ENCODE data around the gene CCDC50.

CCDC50 gene

GRCh38 chr3:191328962-191329653 is at the start of gene CCDC50:
Gene CCDC50, plus strand, starts transcription at chr3:191329394. Its CDS starts 281 bp downstream, at chr3:191329675.
- Histone ChIP-seq H3K4me1 (ENCODE audit: insufficient read depth, low read length) (peaks cover 25% of the 10 kb centered on the region), H3K27me3 (ENCODE audit: control insufficient read depth in 1 of 2, insufficient read depth in 2 of 2, low read length in 2 of 2) (no peaks in the 10 kb centered on the region), H3K9ac (ENCODE audit: low read length) (peak within 1 kb of the TSS; percentile 89), H3K9me3 (ENCODE audit: low read length) (no peaks in the 10 kb centered on the region), H3K36me3 (ENCODE audit: insufficient read depth, low read length) (no peaks in the 10 kb centered on the region), H3K27ac (ENCODE audit: low read depth, low read length) (peak within 1 kb of the TSS; percentile 87), H3K4me3 (ENCODE audit: low read depth in 1 of 2, low read length in 2 of 2) (peak within 1 kb of the TSS; percentile 84 to 89)

GRCh38 chr3:191280111-191280510 is 49.1 kb upstream of the CCDC50 start:
- H3K27ac ChIP-seq (ENCODE audit: low read depth, low read length): no peak overlapping the region
- no peaks in the 10 kb centered on the region for H3K9me3 ChIP-seq (ENCODE audit: low read length)
- H3K9ac ChIP-seq (ENCODE audit: low read length): no peak overlapping the region
- no peaks in the 10 kb centered on the region for H3K27me3 ChIP-seq (ENCODE audit: control insufficient read depth in 1 of 2, insufficient read depth in 2 of 2, low read length in 2 of 2)
- H3K36me3 ChIP-seq (ENCODE audit: insufficient read depth, low read length): no peaks in the 10 kb centered on the region
- H3K4me1 ChIP-seq (ENCODE audit: insufficient read depth, low read length): no peaks in the 10 kb centered on the region
- H3K4me3 ChIP-seq (ENCODE audit: low read depth in 1 of 2, low read length in 2 of 2): no peak overlapping the region

- no peaks in the 10 kb centered on the region for H3K36me3 ChIP-seq (ENCODE audit: insufficient read depth, low read length)
- H3K9me3 ChIP-seq (ENCODE audit: low read length): no peaks in the 10 kb centered on the region
- H3K9ac ChIP-seq (ENCODE audit: low read length): no peak overlapping the region
- H3K27ac ChIP-seq (ENCODE audit: low read depth, low read length): no peak overlapping the region
- no peak overlapping the region for H3K4me3 ChIP-seq (ENCODE audit: low read depth in 1 of 2, low read length in 2 of 2)
- no peaks in the 10 kb centered on the region for H3K4me1 ChIP-seq (ENCODE audit: insufficient read depth, low read length)
- H3K27me3 ChIP-seq (ENCODE audit: control insufficient read depth in 1 of 2, insufficient read depth in 2 of 2, low read length in 2 of 2): no peaks in the 10 kb centered on the region
Observed at GRCh38 chr3:191280882-191281281, 48.3 kb upstream of the CCDC50 start.

GRCh38 chr3:191282251-191283185 is 46.7 kb upstream of the CCDC50 start:
- Histone ChIP-seq H3K4me1 (ENCODE audit: insufficient read depth, low read length) (no peaks in the 10 kb centered on the region), H3K27ac (ENCODE audit: low read depth, low read length) (no peak overlapping the region), H3K27me3 (ENCODE audit: control insufficient read depth in 1 of 2, insufficient read depth in 2 of 2, low read length in 2 of 2) (no peaks in the 10 kb centered on the region), H3K9ac (ENCODE audit: low read length) (no peak overlapping the region), H3K36me3 (ENCODE audit: insufficient read depth, low read length) (no peaks in the 10 kb centered on the region), H3K9me3 (ENCODE audit: low read length) (no peaks in the 10 kb centered on the region), H3K4me3 (ENCODE audit: low read depth in 1 of 2, low read length in 2 of 2) (no peak overlapping the region)

- no peaks in the 10 kb centered on the region for H3K36me3 ChIP-seq (ENCODE audit: insufficient read depth, low read length)
- H3K27ac ChIP-seq (ENCODE audit: low read depth, low read length): no peak overlapping the region
- H3K4me1 ChIP-seq (ENCODE audit: insufficient read depth, low read length): no peaks in the 10 kb centered on the region
- H3K9ac ChIP-seq (ENCODE audit: low read length): no peak overlapping the region
- no peak overlapping the region for H3K4me3 ChIP-seq (ENCODE audit: low read depth in 1 of 2, low read length in 2 of 2)
- no peaks in the 10 kb centered on the region for H3K27me3 ChIP-seq (ENCODE audit: control insufficient read depth in 1 of 2, insufficient read depth in 2 of 2, low read length in 2 of 2)
- no peaks in the 10 kb centered on the region for H3K9me3 ChIP-seq (ENCODE audit: low read length)
Observed at GRCh38 chr3:191283400-191283799, 45.8 kb upstream of the CCDC50 start.

GRCh38 chr3:191290311-191291025 is 38.7 kb upstream of the CCDC50 start:
- H3K4me3 ChIP-seq (ENCODE audit: low read depth in 1 of 2, low read length in 2 of 2): no peak overlapping the region
- H3K27me3 ChIP-seq (ENCODE audit: control insufficient read depth in 1 of 2, insufficient read depth in 2 of 2, low read length in 2 of 2): no peaks in the 10 kb centered on the region
- H3K4me1 ChIP-seq (ENCODE audit: insufficient read depth, low read length): no peaks in the 10 kb centered on the region
- H3K36me3 ChIP-seq (ENCODE audit: insufficient read depth, low read length): no peaks in the 10 kb centered on the region
- no peak overlapping the region for H3K9ac ChIP-seq (ENCODE audit: low read length)
- no peaks in the 10 kb centered on the region for H3K9me3 ChIP-seq (ENCODE audit: low read length)
- no peak overlapping the region for H3K27ac ChIP-seq (ENCODE audit: low read depth, low read length)

GRCh38 chr3:191292243-191293015 is 36.8 kb upstream of the CCDC50 start:
- H3K36me3 ChIP-seq (ENCODE audit: insufficient read depth, low read length): no peaks in the 10 kb centered on the region
- H3K4me1 ChIP-seq (ENCODE audit: insufficient read depth, low read length): no peaks in the 10 kb centered on the region
- H3K4me3 ChIP-seq (ENCODE audit: low read depth in 1 of 2, low read length in 2 of 2): no peak overlapping the region
- no peaks in the 10 kb centered on the region for H3K27me3 ChIP-seq (ENCODE audit: control insufficient read depth in 1 of 2, insufficient read depth in 2 of 2, low read length in 2 of 2)
- H3K27ac ChIP-seq (ENCODE audit: low read depth, low read length): no peak overlapping the region
- no peaks in the 10 kb centered on the region for H3K9me3 ChIP-seq (ENCODE audit: low read length)
- no peak overlapping the region for H3K9ac ChIP-seq (ENCODE audit: low read length)

- Histone ChIP-seq H3K27ac (ENCODE audit: low read depth, low read length) (no peak overlapping the region), H3K4me3 (ENCODE audit: low read depth in 1 of 2, low read length in 2 of 2) (no peak overlapping the region), H3K27me3 (ENCODE audit: control insufficient read depth in 1 of 2, insufficient read depth in 2 of 2, low read length in 2 of 2) (no peaks in the 10 kb centered on the region), H3K4me1 (ENCODE audit: insufficient read depth, low read length) (no peaks in the 10 kb centered on the region), H3K9ac (ENCODE audit: low read length) (no peak overlapping the region), H3K9me3 (ENCODE audit: low read length) (no peaks in the 10 kb centered on the region), H3K36me3 (ENCODE audit: insufficient read depth, low read length) (no peaks in the 10 kb centered on the region)
Observed at GRCh38 chr3:191294291-191294690, 34.9 kb upstream of the CCDC50 start.

- Histone ChIP-seq H3K4me3 (ENCODE audit: low read depth in 1 of 2, low read length in 2 of 2) (no peak overlapping the region), H3K27me3 (ENCODE audit: control insufficient read depth in 1 of 2, insufficient read depth in 2 of 2, low read length in 2 of 2) (no peaks in the 10 kb centered on the region), H3K27ac (ENCODE audit: low read depth, low read length) (no peak overlapping the region), H3K36me3 (ENCODE audit: insufficient read depth, low read length) (no peaks in the 10 kb centered on the region), H3K9me3 (ENCODE audit: low read length) (no peaks in the 10 kb centered on the region), H3K4me1 (ENCODE audit: insufficient read depth, low read length) (no peaks in the 10 kb centered on the region), H3K9ac (ENCODE audit: low read length) (no peak overlapping the region)
Observed at GRCh38 chr3:191296041-191296541, 33.1 kb upstream of the CCDC50 start.

GRCh38 chr3:191298846-191299245 is 30.3 kb upstream of the CCDC50 start:
- no peaks in the 10 kb centered on the region for H3K36me3 ChIP-seq (ENCODE audit: insufficient read depth, low read length)

More at GRCh38 chr3:191298846-191299245, 30.3 kb upstream of the CCDC50 start:
- Histone ChIP-seq H3K4me1 (ENCODE audit: insufficient read depth, low read length) (no peaks in the 10 kb centered on the region), H3K27me3 (ENCODE audit: control insufficient read depth in 1 of 2, insufficient read depth in 2 of 2, low read length in 2 of 2) (no peaks in the 10 kb centered on the region), H3K9me3 (ENCODE audit: low read length) (no peaks in the 10 kb centered on the region), H3K27ac (ENCODE audit: low read depth, low read length) (no peak overlapping the region), H3K9ac (ENCODE audit: low read length) (no peak overlapping the region), H3K4me3 (ENCODE audit: low read depth in 1 of 2, low read length in 2 of 2) (no peak overlapping the region)
